ENCODE measurements around the gene LUZP1. TPM values are rescaled to one million over a fixed set of nuclear protein-coding genes. Genes with fewer than 3 reads are reported as not detected.

Gene LUZP1
- total and polyA plus RNA-seq, 7 donors = 1.5 to 13.4 (median 7.4) TPM

- Histone ChIP-seq H3K4me1 (no peaks in the 10 kb centered on the region), H3K9me3 (no peaks in the 10 kb centered on the region), H3K27ac (no peak overlapping the region), H3K4me3 (no peak overlapping the region), H3K36me3 (ENCODE audit: insufficient read depth in 1 of 2, low read depth in 1 of 2) (no peaks in the 10 kb centered on the region), H3K27me3 (ENCODE audit: insufficient read depth in 3 of 3, low read length in 2 of 3) (no peaks in the 10 kb centered on the region)
- no peak for ATAC-seq
- intact Hi-C loops (cut with DNase I) = no loop called here
- DNase-seq = no peak
- no peak for TF ChIP-seq CTCF (IDR thresholded peaks at IDR 0.05)
Observed at GRCh38 chr1:23129846-23130245, 38.8 kb downstream of the LUZP1 start.

DNA sequence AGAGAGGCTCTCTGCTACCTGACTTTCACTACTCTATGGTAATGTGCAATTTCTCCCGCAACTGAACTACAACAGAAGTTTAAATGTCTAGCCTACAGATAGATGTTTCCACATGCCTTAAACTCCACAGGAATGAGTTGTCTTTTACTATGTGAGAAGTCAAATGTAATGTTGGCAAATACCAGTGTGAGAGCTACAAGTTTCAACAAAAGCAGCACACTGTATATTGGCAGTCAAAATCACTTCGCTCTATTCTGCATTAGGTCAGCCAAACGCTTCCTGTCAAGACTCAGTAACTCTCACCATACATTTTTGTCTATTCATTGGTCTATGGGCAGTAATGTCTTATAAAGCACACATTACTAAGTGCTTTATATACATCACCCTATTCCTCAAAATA is 41.9 kb downstream of the LUZP1 start:
- TF ChIP-seq CTCF (IDR thresholded peaks at IDR 0.05) = no peak
- no peak for ATAC-seq
- intact Hi-C loops (cut with DNase I) = no loop called here
- Histone ChIP-seq H3K27me3 (ENCODE audit: insufficient read depth in 3 of 3, low read length in 2 of 3) (no peaks in the 10 kb centered on the region), H3K27ac (no peak overlapping the region), H3K4me3 (no peak overlapping the region), H3K4me1 (peaks cover 11% of the 10 kb centered on the region), H3K9me3 (no peaks in the 10 kb centered on the region), H3K36me3 (ENCODE audit: insufficient read depth in 1 of 2, low read depth in 1 of 2) (no peaks in the 10 kb centered on the region)
- WGBS, 3 donors = 90 to 91% (median 91%) methylated on average over 3 of the region's 3 CpGs
- no peak for DNase-seq

- H3K27ac ChIP-seq = no peak overlapping the region
- DNase-seq (no peak), ATAC-seq (no peak)
- no peak for TF ChIP-seq CTCF (IDR thresholded peaks at IDR 0.05)
- no peaks in the 10 kb centered on the region for H3K9me3 ChIP-seq
- 17 to 48% (median 21%) methylated on average over 1 of the region's 1 CpG for WGBS, 3 donors
- no peaks in the 10 kb centered on the region for H3K36me3 ChIP-seq (ENCODE audit: insufficient read depth in 1 of 2, low read depth in 1 of 2)
- intact Hi-C loops (cut with DNase I) = no loop called here
- H3K27me3 ChIP-seq (ENCODE audit: insufficient read depth in 3 of 3, low read length in 2 of 3) = no peaks in the 10 kb centered on the region
- peaks cover 11% of the 10 kb centered on the region for H3K4me1 ChIP-seq
- no peak overlapping the region for H3K4me3 ChIP-seq
Observed at GRCh38 chr1:23126200-23126599, 42.5 kb downstream of the LUZP1 start.

- no peak for TF ChIP-seq CTCF (IDR thresholded peaks at IDR 0.05)
- intact Hi-C loops (cut with DNase I) = no loop called here
Observed at GRCh38 chr1:23125489-23125888, 43.2 kb downstream of the LUZP1 start.

DNA sequence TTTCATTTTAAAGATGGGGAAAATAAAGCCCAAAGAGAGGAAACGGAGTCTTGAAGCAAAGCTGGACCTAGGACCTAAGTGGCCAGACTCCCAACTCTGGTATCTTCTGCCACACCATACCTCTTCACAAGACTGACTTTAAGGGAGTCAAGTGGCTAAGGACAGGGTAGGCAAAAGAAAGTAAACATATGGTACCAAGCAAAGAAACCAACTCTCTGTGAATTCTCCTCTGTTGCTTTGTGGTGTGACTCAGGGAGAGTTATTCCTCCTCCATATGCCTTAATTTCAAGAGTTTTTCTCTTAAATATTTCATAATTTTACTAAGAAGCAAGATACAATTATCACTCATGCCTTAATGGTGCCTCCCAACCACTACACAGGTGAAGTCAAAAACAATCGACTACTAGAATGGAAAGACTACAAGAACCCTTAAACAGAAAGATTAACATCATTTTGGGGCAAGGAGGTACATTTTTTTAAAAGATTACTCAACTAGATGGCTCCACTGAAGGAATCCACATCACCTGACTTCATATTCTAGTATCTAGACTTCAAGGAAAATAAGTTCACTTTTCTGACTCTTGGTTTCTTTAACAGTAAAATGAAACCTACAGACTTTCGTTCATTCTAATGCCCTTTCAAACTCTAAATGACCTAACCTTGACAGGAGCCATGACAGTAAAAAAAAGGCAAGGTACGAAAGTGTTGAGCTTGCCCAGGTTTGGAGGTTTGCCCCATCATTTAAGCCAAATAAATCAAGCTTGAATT is 44.2 kb downstream of the LUZP1 start:
- no peak for TF ChIP-seq CTCF (IDR thresholded peaks at IDR 0.05)
- no peak overlapping the region for H3K4me3 ChIP-seq
- ATAC-seq = no peak
- no peaks in the 10 kb centered on the region for H3K36me3 ChIP-seq (ENCODE audit: insufficient read depth in 1 of 2, low read depth in 1 of 2)
- WGBS, 3 donors = 87 to 90% (median 90%) methylated on average over 4 of the region's 4 CpGs
- H3K27ac ChIP-seq = no peak overlapping the region
- intact Hi-C loops (cut with DNase I) = no loop called here
- no peak for DNase-seq
- H3K9me3 ChIP-seq = no peaks in the 10 kb centered on the region
- peaks cover 11% of the 10 kb centered on the region for H3K4me1 ChIP-seq
- H3K27me3 ChIP-seq (ENCODE audit: insufficient read depth in 3 of 3, low read length in 2 of 3) = no peaks in the 10 kb centered on the region

More at GRCh38 chr1:23125489-23125888, 43.2 kb downstream of the LUZP1 start:
- no peak overlapping the region for H3K27ac ChIP-seq
- no peaks in the 10 kb centered on the region for H3K27me3 ChIP-seq (ENCODE audit: insufficient read depth in 3 of 3, low read length in 2 of 3)
- peaks cover 11% of the 10 kb centered on the region for H3K4me1 ChIP-seq
- no peaks in the 10 kb centered on the region for H3K9me3 ChIP-seq
- DNase-seq (no peak), ATAC-seq (no peak)
- 80 to 86% (median 83%) methylated on average over 4 of the region's 4 CpGs for WGBS, 3 donors
- no peak overlapping the region for H3K4me3 ChIP-seq
- no peaks in the 10 kb centered on the region for H3K36me3 ChIP-seq (ENCODE audit: insufficient read depth in 1 of 2, low read depth in 1 of 2)

All from psoas muscle (tissue), 8 donors.